K562 (cell line): ENCODE data around the gene LRP2BP. TPM values are rescaled to one million over a fixed set of nuclear protein-coding genes. Genes with fewer than 3 reads are reported as not detected.

Experiments used
- ATAC-seq: fragments of 200-7000 bp; cut with Tn5 transposase; 3 replicates; pipeline ENCODE4 v1.9.1; 2020; ENCODE audit warnings: moderate library complexity
- BruUV-seq: library from RNA; stranded (reverse); fragments of 400-500 nt; replicated peaks from 2 replicates; lab custom pipeline; 2021; lab: Mats Ljungman, UMichigan
- CTCF ChIA-PET: fragments of 300-600 bp; formaldehyde crosslinking; extraction: SDS; loops from one replicate; lab custom pipeline; 2021; ENCODE audit warnings: low intra/inter-chr PET ratio; lab: Yijun Ruan, JAX
- POLR2A ChIA-PET: fragments of 300-600, 350-650 bp; sonication (Branson Sonifier 250); formaldehyde crosslinking; extraction: SDS; loops from one replicate; lab custom pipeline; 2021; ENCODE audit warnings: antibody characterized with exemption, inconsistent platforms; lab: Yijun Ruan, JAX
- DNase-seq, 4 experiments: peaks; one replicate each; pipeline versions ENCODE4 v3.0.0 to v3.0.0-alpha.2; 2011 to 2018; ENCODE audit warnings: low spot score in 3 of 4, mixed read lengths in 3 of 4; ENCODE audit errors: extremely low read depth in 1 of 4
- FAIRE-seq: peaks from 2 replicates; lab custom pipeline; 2011; peaks lifted over from hg19 to GRCh38; lab: Jason Lieb, UNC
- H2AFZ ChIP-seq: 2 replicates; pipeline ENCODE4 v1.6.0; 2011; ENCODE audit warnings: low read depth, low read length, control low read depth, inconsistent platforms
- H3K27ac ChIP-seq: fragments of 200-600 bp; 3 replicates; pipeline ENCODE4 v1.8.0; 2011; ENCODE audit warnings: low read depth, mild to moderate bottlenecking, control low read depth, inconsistent platforms, low read length, moderate library complexity, mixed read lengths; ENCODE audit errors: extremely low read depth
- H3K27me3 ChIP-seq, 2 experiments: fragments of 300-600 bp in 1 of 2; 2 replicates in 1 of 2; 3 replicates in 1 of 2; pipeline versions ENCODE4 v1.6.0 to v1.8.0; 2011; ENCODE audit warnings: inconsistent platforms in 2 of 2, low read length in 2 of 2, mild to moderate bottlenecking in 1 of 2, mixed read lengths in 1 of 2, moderate library complexity in 1 of 2; ENCODE audit not compliant: control insufficient read depth in 2 of 2, insufficient read depth in 2 of 2
- H3K36me3 ChIP-seq: fragments of 300-600 bp; 3 replicates; pipeline ENCODE4 v1.8.0; 2011; ENCODE audit warnings: mild to moderate bottlenecking, low read length, inconsistent platforms; ENCODE audit not compliant: control insufficient read depth, insufficient read depth
- H3K4me1 ChIP-seq, 2 experiments: fragments of 200-600 bp in 1 of 2; replicated peaks in 1 of 2; 2 replicates in 1 of 2; 3 replicates in 1 of 2; pipeline versions ENCODE4 v1.5.1 to v1.8.0; 2011; ENCODE audit warnings: inconsistent platforms in 2 of 2, low read length in 2 of 2, mild to moderate bottlenecking in 1 of 2, mixed read lengths in 1 of 2, moderate library complexity in 1 of 2; ENCODE audit not compliant: control insufficient read depth in 2 of 2, insufficient read depth in 2 of 2
- H3K4me2 ChIP-seq: 2 replicates; pipeline ENCODE4 v1.6.1; 2011; ENCODE audit warnings: low read length, control low read depth, inconsistent platforms, mixed read lengths; ENCODE audit not compliant: insufficient read depth
- H3K4me3 ChIP-seq: fragments of 200-600 bp; sonication (generic), shearing (Covaris generic); 2 replicates; pipeline ENCODE4 v1.5.1; 2016; ENCODE audit warnings: control low read depth, inconsistent platforms
- H3K79me2 ChIP-seq: fragments of 200-600 bp; 3 replicates; pipeline ENCODE4 v1.8.0; 2011; ENCODE audit warnings: low read length, inconsistent platforms; ENCODE audit not compliant: control insufficient read depth, insufficient read depth
- H3K9ac ChIP-seq, 2 experiments: 2 replicates each; pipeline versions ENCODE4 v1.6.0 to v1.6.1; 2011; ENCODE audit warnings: low read depth in 2 of 2, low read length in 2 of 2, control low read depth in 1 of 2, inconsistent platforms in 1 of 2, mild to moderate bottlenecking in 1 of 2, mixed read lengths in 1 of 2; ENCODE audit not compliant: insufficient read depth in 1 of 2
- H3K9me1 ChIP-seq: one replicate; pipeline ENCODE4 v1.6.0; 2011; ENCODE audit warnings: inconsistent platforms, mild to moderate bottlenecking, low read length, moderate library complexity; ENCODE audit not compliant: control insufficient read depth, insufficient read depth
- H3K9me3 ChIP-seq: replicated peaks from 2 replicates; pipeline ENCODE4 v1.5.1; 2011; ENCODE audit warnings: low read depth, low read length, inconsistent platforms; ENCODE audit not compliant: control insufficient read depth, insufficient read depth
- H4K20me1 ChIP-seq: replicated peaks from 2 replicates; pipeline ENCODE4 v1.6.1; 2011; ENCODE audit warnings: low read length, inconsistent platforms, mixed read lengths; ENCODE audit not compliant: control insufficient read depth, insufficient read depth
- IRF9 ChIP-seq: fragments of 450-650 bp; IDR thresholded peaks from 2 replicates; pipeline ENCODE4 v1.6.1; 2016; ENCODE audit warnings: missing biosample characterization, missing genetic modification characterization
- MITF ChIP-seq: IDR thresholded peaks from 2 replicates; pipeline ENCODE4 v1.6.1; 2014; ENCODE audit warnings: antibody characterized with exemption
- SMARCE1 ChIP-seq: fragments of 450-650 bp; IDR thresholded peaks from 2 replicates; pipeline ENCODE4 v1.7.1; 2016; ENCODE audit warnings: mild to moderate bottlenecking
- ZNF347 ChIP-seq: fragments of 450-650 bp; formaldehyde crosslinking; IDR thresholded peaks from 2 replicates; pipeline ENCODE4 v1.4.0; 2020; ENCODE audit warnings: low read depth, mild to moderate bottlenecking, moderate library complexity
- ZNF766 ChIP-seq: fragments of 200-800 bp; sonication (Bioruptor generic); conservative IDR thresholded peaks from 2 replicates; pipeline ENCODE4 v1.6.1; 2016; ENCODE audit warnings: missing genetic modification characterization, missing compliant biosample characterization
- WGBS: fragments of 100-300 bp; shearing (Covaris generic); methylation state at CpG from one replicate; pipeline ENCODE4 v1.1.6; 2016; ENCODE audit warnings: low coverage, mixed read lengths; ENCODE audit not compliant: insufficient coverage; ENCODE audit errors: missing lambda C conversion rate; 5-methylcytosine and 5-hydroxymethylcytosine counted together
- in situ Hi-C: fragments of 300-500 bp; cut with MboI; formaldehyde crosslinking; loops from 4 replicates; pipeline ENCODE4 v1.15.0; 2018; ENCODE audit warnings: inconsistent platforms, mixed read lengths
- intact Hi-C: fragments of 100-400 bp; cut with micrococcal nuclease; formaldehyde crosslinking; loops from 2 replicates; pipeline ENCODE4 v1.14.2; 2022
- polyA plus RNA-seq, 8 experiments: library from polyadenylated mRNA; depleted of rRNA in 4 of 8; stranded (reverse) in 5 of 8; unstranded in 3 of 8; fragments of >200 nt; fragmentation: Nextera tagmentation in 2 of 8; fragmentation: Illumina TruSeq in 1 of 8; extraction: Ambion mirVana in 2 of 8; extraction: Trizol in 1 of 8; gene quantifications; 2 replicates each; pipeline versions ENCODE4 v1.2.1 to v1.2.3, GENCODE V29; 2011 to 2014; ENCODE audit warnings: inconsistent platforms in 1 of 8, missing spikeins in 1 of 8
- total RNA-seq, 7 experiments: library from RNA; depleted of rRNA in 6 of 7; stranded (reverse); fragments of >200 nt in 6 of 7; fragmentation: Illumina TruSeq in 2 of 7; extraction: Trizol in 2 of 7; gene quantifications; 2 replicates each; pipeline versions ENCODE4 v1.2.1 to v1.2.3, GENCODE V29; 2011 to 2021; ENCODE audit warnings: low replicate concordance in 1 of 7
- TF ChIP-seq, protein P1 (sequence below): sonication (generic); formaldehyde crosslinking; IDR thresholded peaks from 2 replicates; pipeline ENCODE4 v1.8.1; 2023; ENCODE audit warnings: mild to moderate bottlenecking, missing genetic modification reagents

Gene LRP2BP
- total and polyA plus RNA-seq, 9 of the 15 experiments (the other 6 are each of a cell fraction or from before 2014, with no cell fraction given): 0.42 to 2.1 (median 0.62) TPM

GRCh38 chr4:185384061-185384460, 11.7 kb downstream of the LRP2BP start:
- no peak for TF ChIP-seq SMARCE1
- BruUV-seq: no TSS peak
- 42% methylated on average over 2 of the region's 2 CpGs for WGBS
- intact Hi-C loops (no loop called here), in situ Hi-C loops (no loop called here)
- ATAC-seq: no peak
- H3K79me2 ChIP-seq: no peaks in the 10 kb centered on the region
- peaks cover 10 to 16% of the 10 kb centered on the region in 2 experiments; a peak in 3 of 5 replicates for H3K4me1 ChIP-seq
- no peak overlapping the region for H3K9ac ChIP-seq
- H3K4me2 ChIP-seq: no peak overlapping the region
- H3K9me3 ChIP-seq: no peaks in the 10 kb centered on the region
- H2AFZ ChIP-seq: no peak overlapping the region
- ChIA-PET CTCF (no interaction called here), POLR2A (interaction anchor here (3.0 kb wide), 1 partner anchor 11 kb away, joined by 21 read pairs; the partner anchor contains the start of genes ANKRD37 and LRP2BP)
- no peak for FAIRE-seq
- H3K9me1 ChIP-seq: no peaks in the 10 kb centered on the region
- H3K4me3 ChIP-seq: no peak overlapping the region
- H3K27me3 ChIP-seq: no peaks in the 10 kb centered on the region
- DNase-seq: no peak
- no peaks in the 10 kb centered on the region for H3K36me3 ChIP-seq
- no peak overlapping the region for H3K27ac ChIP-seq
- H4K20me1 ChIP-seq: no peaks in the 10 kb centered on the region

DNA sequence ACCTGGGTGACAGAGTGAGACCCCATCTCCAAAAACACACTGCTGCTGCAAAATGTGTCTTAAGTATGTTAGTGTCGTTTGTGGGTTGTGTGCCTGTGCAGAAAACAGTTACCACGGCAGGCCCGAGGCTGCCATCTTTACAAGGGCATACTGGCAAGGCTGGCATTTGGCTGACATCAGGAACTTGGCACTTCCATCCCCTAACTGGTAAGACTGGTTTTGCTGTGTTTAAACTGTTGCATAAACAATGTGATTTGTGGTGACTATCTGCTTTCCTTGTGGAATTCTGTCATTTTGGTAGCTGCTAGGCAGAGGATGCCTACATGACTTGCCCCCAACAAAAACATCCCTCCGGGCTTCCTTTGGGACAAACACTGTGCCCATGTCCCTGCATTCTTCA, 12.3 kb downstream of the LRP2BP start:
- DNase-seq (no peak), ATAC-seq (no peak), FAIRE-seq (no peak)
- Histone ChIP-seq H3K4me3 (no peak overlapping the region), H3K4me1 (peaks cover 10 to 16% of the 10 kb centered on the region in 2 experiments; a peak in 3 of 5 replicates), H3K9me3 (no peaks in the 10 kb centered on the region), H3K36me3 (no peaks in the 10 kb centered on the region), H3K27me3 (no peaks in the 10 kb centered on the region), H2AFZ (no peak overlapping the region), H4K20me1 (no peaks in the 10 kb centered on the region), H3K27ac (no peak overlapping the region), H3K9ac (no peak overlapping the region), H3K79me2 (no peaks in the 10 kb centered on the region), H3K9me1 (no peaks in the 10 kb centered on the region), H3K4me2 (no peak overlapping the region)
- CTCF ChIA-PET: no interaction called here
- intact Hi-C loops (no loop called here), in situ Hi-C loops (no loop called here)
- no TSS peak for BruUV-seq
- 73% methylated on average over 4 of the region's 4 CpGs for WGBS
- POLR2A ChIA-PET: no interaction called here
- TF ChIP-seq ZNF347: no peak
- TF ChIP-seq, protein P1, sequence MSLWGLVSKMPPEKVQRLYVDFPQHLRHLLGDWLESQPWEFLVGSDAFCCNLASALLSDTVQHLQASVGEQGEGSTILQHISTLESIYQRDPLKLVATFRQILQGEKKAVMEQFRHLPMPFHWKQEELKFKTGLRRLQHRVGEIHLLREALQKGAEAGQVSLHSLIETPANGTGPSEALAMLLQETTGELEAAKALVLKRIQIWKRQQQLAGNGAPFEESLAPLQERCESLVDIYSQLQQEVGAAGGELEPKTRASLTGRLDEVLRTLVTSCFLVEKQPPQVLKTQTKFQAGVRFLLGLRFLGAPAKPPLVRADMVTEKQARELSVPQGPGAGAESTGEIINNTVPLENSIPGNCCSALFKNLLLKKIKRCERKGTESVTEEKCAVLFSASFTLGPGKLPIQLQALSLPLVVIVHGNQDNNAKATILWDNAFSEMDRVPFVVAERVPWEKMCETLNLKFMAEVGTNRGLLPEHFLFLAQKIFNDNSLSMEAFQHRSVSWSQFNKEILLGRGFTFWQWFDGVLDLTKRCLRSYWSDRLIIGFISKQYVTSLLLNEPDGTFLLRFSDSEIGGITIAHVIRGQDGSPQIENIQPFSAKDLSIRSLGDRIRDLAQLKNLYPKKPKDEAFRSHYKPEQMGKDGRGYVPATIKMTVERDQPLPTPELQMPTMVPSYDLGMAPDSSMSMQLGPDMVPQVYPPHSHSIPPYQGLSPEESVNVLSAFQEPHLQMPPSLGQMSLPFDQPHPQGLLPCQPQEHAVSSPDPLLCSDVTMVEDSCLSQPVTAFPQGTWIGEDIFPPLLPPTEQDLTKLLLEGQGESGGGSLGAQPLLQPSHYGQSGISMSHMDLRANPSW (CRISPR knock-in tag): no peak
- no peak for TF ChIP-seq IRF9 (tag)
- no peak for TF ChIP-seq ZNF766 (CRISPR knock-in tag)
- TF ChIP-seq MITF: no peak
